Mesothelial cell of epicardium (in vitro differentiated cells): Measurements from ENCODE around the gene IFTAP. TPM values are rescaled to one million over a fixed set of nuclear protein-coding genes. Genes with fewer than 3 reads are reported as not detected.

Source experiments
- DNase-seq, 2 experiments: peaks; one replicate each; pipeline ENCODE4 v3.0.0; 2021; ENCODE audit warnings: low spot score in 2 of 2; ENCODE audit not compliant: unreplicated experiment in 2 of 2
- H3K27ac Mint-ChIP-seq: 2 replicates; pipeline ENCODE4 v1.8.0; 2021; ENCODE audit warnings: mixed read lengths
- H3K27me3 Mint-ChIP-seq: 2 replicates; pipeline ENCODE4 v1.8.0; 2021; ENCODE audit warnings: low read depth, mixed read lengths
- H3K36me3 Mint-ChIP-seq: 2 replicates; pipeline ENCODE4 v1.8.0; 2021; ENCODE audit warnings: mixed read lengths
- H3K4me1 Mint-ChIP-seq: 2 replicates; pipeline ENCODE4 v1.8.0; 2021; ENCODE audit warnings: mixed read lengths
- H3K4me3 Mint-ChIP-seq: 2 replicates; pipeline ENCODE4 v1.8.0; 2021; ENCODE audit warnings: mild to moderate bottlenecking, moderate library complexity, mixed read lengths
- H3K9me3 Mint-ChIP-seq: 2 replicates; pipeline ENCODE4 v1.8.0; 2021; ENCODE audit warnings: mixed read lengths
- total RNA-seq: library from RNA; stranded (reverse); gene quantifications from 3 replicates; pipeline ENCODE4 v1.2.1, GENCODE V29; 2021
- TF ChIP-seq, protein P1 (sequence below): fragments of 200-600 bp; sonication (generic); IDR thresholded peaks from one replicate; pipeline ENCODE4 v1.5.0; 2021; ENCODE audit warnings: antibody characterized with exemption; ENCODE audit not compliant: unreplicated experiment

Gene IFTAP
- total RNA-seq, 1 donor from 2014 or later, result 34.0 TPM

DNA sequence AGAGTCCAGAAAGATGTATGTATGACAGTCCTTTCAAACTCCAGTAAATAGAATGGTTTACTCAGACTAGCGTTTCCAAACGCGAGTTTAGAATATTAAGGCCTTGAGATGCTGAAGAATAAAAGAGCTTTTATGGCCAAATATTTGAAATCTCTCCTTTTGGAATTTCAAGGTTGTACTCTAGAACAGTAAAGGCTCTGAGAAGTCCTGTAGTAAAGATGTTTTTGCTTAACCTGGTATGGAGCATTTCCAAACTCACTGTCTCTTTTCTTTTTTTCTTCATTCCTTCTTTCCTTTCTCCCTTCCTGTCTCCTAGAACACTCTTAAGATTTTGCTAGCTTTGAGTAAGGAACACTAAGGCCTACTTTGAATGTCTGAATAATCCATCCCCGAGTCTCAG, 95.1 kb downstream of the IFTAP start:
- TF ChIP-seq, protein P1, sequence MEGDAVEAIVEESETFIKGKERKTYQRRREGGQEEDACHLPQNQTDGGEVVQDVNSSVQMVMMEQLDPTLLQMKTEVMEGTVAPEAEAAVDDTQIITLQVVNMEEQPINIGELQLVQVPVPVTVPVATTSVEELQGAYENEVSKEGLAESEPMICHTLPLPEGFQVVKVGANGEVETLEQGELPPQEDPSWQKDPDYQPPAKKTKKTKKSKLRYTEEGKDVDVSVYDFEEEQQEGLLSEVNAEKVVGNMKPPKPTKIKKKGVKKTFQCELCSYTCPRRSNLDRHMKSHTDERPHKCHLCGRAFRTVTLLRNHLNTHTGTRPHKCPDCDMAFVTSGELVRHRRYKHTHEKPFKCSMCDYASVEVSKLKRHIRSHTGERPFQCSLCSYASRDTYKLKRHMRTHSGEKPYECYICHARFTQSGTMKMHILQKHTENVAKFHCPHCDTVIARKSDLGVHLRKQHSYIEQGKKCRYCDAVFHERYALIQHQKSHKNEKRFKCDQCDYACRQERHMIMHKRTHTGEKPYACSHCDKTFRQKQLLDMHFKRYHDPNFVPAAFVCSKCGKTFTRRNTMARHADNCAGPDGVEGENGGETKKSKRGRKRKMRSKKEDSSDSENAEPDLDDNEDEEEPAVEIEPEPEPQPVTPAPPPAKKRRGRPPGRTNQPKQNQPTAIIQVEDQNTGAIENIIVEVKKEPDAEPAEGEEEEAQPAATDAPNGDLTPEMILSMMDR, result no peak
- no peaks in the 10 kb centered on the region for H3K36me3 Mint-ChIP-seq
- H3K4me3 Mint-ChIP-seq, result no peak overlapping the region
- peaks cover 5% of the 10 kb centered on the region for H3K27me3 Mint-ChIP-seq
- no peak for DNase-seq
- H3K9me3 Mint-ChIP-seq, result no peaks in the 10 kb centered on the region
- H3K4me1 Mint-ChIP-seq, result peaks cover 34% of the 10 kb centered on the region
- no peak overlapping the region for H3K27ac Mint-ChIP-seq

DNA sequence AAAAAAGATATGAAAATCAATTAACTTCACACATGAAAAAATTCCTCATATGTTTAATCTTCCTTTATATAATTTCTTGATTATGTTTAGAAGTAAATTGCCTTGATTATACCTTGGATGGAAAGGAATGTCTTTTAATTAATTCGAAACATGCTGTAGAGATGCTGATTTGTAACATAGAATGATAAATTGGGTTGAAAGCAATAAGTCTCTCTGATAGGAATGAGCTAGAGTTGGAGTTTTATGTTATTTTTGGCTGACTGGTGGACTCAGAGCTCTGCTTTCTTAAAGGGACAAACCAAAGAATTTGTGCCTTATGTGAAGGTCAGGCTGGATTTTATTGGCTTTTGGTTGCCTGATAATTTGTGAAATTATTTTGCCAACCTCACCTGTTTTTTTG, 98.4 kb downstream of the IFTAP start:
- H3K27me3 Mint-ChIP-seq, result peaks cover 2% of the 10 kb centered on the region

DNA sequence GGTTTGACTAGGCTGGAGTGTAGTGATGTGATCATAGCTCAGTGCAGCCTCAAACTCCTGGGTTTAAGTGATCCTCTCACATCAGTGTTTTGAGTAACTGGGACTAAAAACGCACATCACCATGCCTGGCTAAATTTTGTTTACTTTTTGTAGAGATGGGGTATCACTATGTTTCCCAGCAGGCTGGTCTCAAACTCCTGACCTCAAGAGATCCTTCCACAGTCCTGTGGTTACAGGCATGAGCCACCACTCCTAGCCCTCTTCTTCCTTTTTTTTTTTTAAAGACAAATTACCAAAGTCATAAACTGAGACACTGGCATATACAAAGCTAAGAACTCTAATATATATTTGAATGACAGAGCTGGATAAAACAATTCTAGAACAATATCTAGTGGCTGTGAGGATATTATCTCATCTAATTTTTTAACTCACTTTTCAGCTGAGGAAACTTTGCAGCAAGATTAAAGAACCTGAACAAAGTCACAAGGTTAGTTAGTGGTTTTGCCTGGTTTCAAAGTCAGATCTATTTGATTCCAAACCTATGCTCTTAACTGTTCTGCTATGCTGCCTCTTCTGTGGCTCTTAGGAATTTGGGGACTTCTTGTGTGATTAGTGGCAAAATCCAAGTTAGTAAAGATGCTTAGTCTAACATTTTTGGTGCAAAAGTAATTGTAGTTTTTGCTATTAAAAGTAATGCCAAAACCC, 99.0 kb downstream of the IFTAP start:
- no peak for DNase-seq
- Mint-ChIP-seq H3K36me3 (no peaks in the 10 kb centered on the region), H3K27me3 (peaks cover 2% of the 10 kb centered on the region), H3K9me3 (no peaks in the 10 kb centered on the region), H3K27ac (peak overlapping the region; percentile 23), H3K4me3 (no peak overlapping the region), H3K4me1 (peaks cover 54% of the 10 kb centered on the region)
- TF ChIP-seq, protein P1, result no peak

More for the DNA sequence above, 98.4 kb downstream of the IFTAP start:
- Mint-ChIP-seq H3K9me3 (no peaks in the 10 kb centered on the region), H3K4me1 (peaks cover 53% of the 10 kb centered on the region), H3K36me3 (no peaks in the 10 kb centered on the region), H3K27ac (peak overlapping the region; percentile 23), H3K4me3 (no peak overlapping the region)
- DNase-seq, result no peak
- TF ChIP-seq, protein P1, result no peak

DNA sequence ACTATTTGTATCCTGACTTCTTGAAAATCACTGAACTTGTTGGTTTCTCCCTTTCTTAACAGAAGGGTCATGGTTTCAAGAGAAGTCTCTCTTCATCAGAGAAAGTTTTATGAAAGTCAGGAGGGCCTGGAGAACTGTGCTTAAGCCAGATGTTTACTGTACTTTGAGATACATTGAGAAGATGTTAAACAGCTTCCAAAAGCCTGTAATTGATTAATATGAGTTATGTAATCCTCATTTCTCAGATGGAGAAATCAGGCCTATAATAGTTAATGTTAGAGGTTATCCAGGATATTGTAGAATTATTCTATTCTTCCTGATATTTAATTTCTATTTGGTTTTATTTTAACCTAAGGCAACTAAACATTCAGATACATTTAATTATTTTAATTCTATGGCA, 100.8 kb downstream of the IFTAP start:
- Mint-ChIP-seq H3K27me3 (no peaks in the 10 kb centered on the region), H3K9me3 (no peaks in the 10 kb centered on the region), H3K27ac (no peak overlapping the region), H3K4me3 (no peak overlapping the region), H3K36me3 (no peaks in the 10 kb centered on the region), H3K4me1 (peaks cover 64% of the 10 kb centered on the region)
- no peak for DNase-seq
- TF ChIP-seq, protein P1, result no peak

DNA sequence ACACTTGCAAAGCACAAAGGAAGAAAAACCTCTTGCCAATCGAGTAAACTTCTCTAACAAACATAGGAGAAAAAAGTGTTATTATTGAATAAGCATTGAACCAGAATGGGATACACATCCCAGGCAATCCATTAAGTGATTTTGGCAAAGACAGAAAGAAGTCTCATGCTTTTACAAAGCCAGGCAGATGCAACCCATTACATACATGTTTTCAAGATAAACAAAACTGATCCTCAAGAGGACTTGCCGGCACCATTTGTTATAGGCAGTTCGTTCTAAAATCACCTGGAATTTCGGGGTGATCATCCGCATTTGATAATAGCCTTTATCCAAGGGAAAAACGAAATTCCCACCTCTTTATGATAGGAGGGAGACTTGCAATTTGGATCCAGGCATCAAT, 101.3 kb downstream of the IFTAP start:
- Mint-ChIP-seq H3K36me3 (no peaks in the 10 kb centered on the region), H3K27ac (no peak overlapping the region), H3K4me3 (no peak overlapping the region), H3K4me1 (peaks cover 64% of the 10 kb centered on the region), H3K27me3 (no peaks in the 10 kb centered on the region), H3K9me3 (no peaks in the 10 kb centered on the region)
- TF ChIP-seq, protein P1, result no peak
- DNase-seq, result no peak
